Ovary (tissue), 9 donors: ENCODE data around the gene SYNGAP1. TPM values are rescaled to one million over a fixed set of nuclear protein-coding genes. Genes with fewer than 3 reads are reported as not detected.

Source experiments
- DNase-seq, 5 donors: peaks; one replicate each; pipeline ENCODE4 v3.0.0-alpha.2; 2019 to 2020
- H3K27ac ChIP-seq, 2 donors: fragments of 200-600 bp; one replicate each; pipeline versions ENCODE4 v1.5.1 to v1.8.0; 2019 to 2022
- H3K27me3 ChIP-seq: fragments of 200-600 bp; one replicate; pipeline ENCODE4 v1.8.0; 2022
- H3K36me3 ChIP-seq: fragments of 200-600 bp; sonication (generic); one replicate; pipeline ENCODE4 v1.5.1; 2019
- H3K4me1 ChIP-seq: one replicate; pipeline ENCODE4 v1.8.1; 2013; ENCODE audit warnings: mild to moderate bottlenecking, moderate library complexity; ENCODE audit not compliant: insufficient read depth
- H3K4me3 ChIP-seq: fragments of 200-600 bp; sonication (generic); one replicate; pipeline ENCODE4 v1.5.1; 2017
- H3K9me3 ChIP-seq, 2 donors: fragments of 200-600 bp in 1 of 2; sonication (generic) in 1 of 2; one replicate each; pipeline versions ENCODE4 v1.5.1 to v1.8.1; 2013 to 2019; ENCODE audit warnings: mild to moderate bottlenecking in 1 of 2, moderate library complexity in 1 of 2
- CTCF ChIP-seq, 3 donors: fragments of 450-650 bp in 2 of 3; fragments of 200-600 bp in 1 of 3; IDR thresholded peaks; one replicate each; pipeline versions ENCODE4 v1.5.1 to v1.8.0; 2016 to 2022; ENCODE audit warnings: antibody characterized with exemption in 3 of 3, mild to moderate bottlenecking in 1 of 3
- EP300 ChIP-seq: sonication (generic); formaldehyde crosslinking; IDR thresholded peaks from one replicate; pipeline ENCODE4 v1.6.1; 2017; ENCODE audit warnings: antibody characterized with exemption
- POLR2A ChIP-seq: fragments of 450-650 bp; IDR thresholded peaks from one replicate; pipeline ENCODE4 v1.6.1; 2017; ENCODE audit warnings: antibody characterized with exemption, mild to moderate bottlenecking, moderate library complexity
- WGBS, 3 donors: extraction: QIAGEN DNeasy Blood & Tissue Kit in 1 of 3; methylation state at CpG; one replicate each; pipeline versions ENCODE4 v1.1.5 to v1.1.7; 2013 to 2017; 5-methylcytosine and 5-hydroxymethylcytosine counted together
- intact Hi-C, 4 donors: fragments of 100-400 bp; cut with DNase I; formaldehyde crosslinking; loops; one replicate each; pipeline versions ENCODE4 v1.11.0 to v1.15.1; 2022 to 2023
- polyA plus RNA-seq, 2 donors: library from polyadenylated mRNA; stranded (reverse); fragments of 200-250 nt in 1 of 2; fragments of 350-450 nt in 1 of 2; fragmentation: Illumina TruSeq in 1 of 2; extraction: RNeasy Lipid Tissue Mini Kit (QIAGEN cat#74804) in 1 of 2; gene quantifications; one replicate each; pipeline ENCODE4 v1.2.3, GENCODE V29; 2013 to 2014
- total RNA-seq, 7 donors: library from RNA; depleted of rRNA in 2 of 7; stranded (reverse); fragments of >200 nt in 2 of 7; fragmentation: NEBNext Ultra II Directional in 3 of 7; extraction: Animal tissue kit (Norgen Biotek cat#: 25700) in 3 of 7; gene quantifications; one replicate each; pipeline versions ENCODE4 v1.1.0 to v1.2.4, GENCODE V29; 2016 to 2023
- donor health status: DM: no; HTN: no; CAD: no; lungs with moderate emphysema.
- donor health status: DM: no; HTN: no; CAD: no.
- donor health status: Bipolar disorder and iron deficiency.
- donor health status: DM: yes; HTN: yes; CAD: no.
- donor health status: DM: no; HTN: no; CAD: no.
- donor health status: DM: yes; HTN: yes; CAD: no.

Gene SYNGAP1
- total and polyA plus RNA-seq, 9 donors, result 14.6 to 60.0 (median 33.5) TPM

GRCh38 chr6:33410050-33410710, 9.7 kb upstream of the SYNGAP1 start:
- DNase-seq, result peak; percentile 97 to 99 (median 98)
- Histone ChIP-seq H3K9me3 (no peaks in the 10 kb centered on the region), H3K4me3 (peak overlapping the region; percentile 98), H3K27ac (peak overlapping the region; percentile 96 to 98), H3K27me3 (no peaks in the 10 kb centered on the region), H3K36me3 (no peaks in the 10 kb centered on the region), H3K4me1 (no peaks in the 10 kb centered on the region)
- TF ChIP-seq CTCF (IDR thresholded peaks at IDR 0.05), result no peak
- TF ChIP-seq EP300, result peak; percentile 84
- peak; percentile 61 for TF ChIP-seq POLR2A
- intact Hi-C loops, result loop anchor here in 3 of 4 donors (10.0 kb wide), 3 partner anchors 95 to 135 kb away; partner anchors contain the start of genes B3GALT4 (in 1 of the 3), RGL2 (in 1 of the 3), RPS18 (in 1 of the 3) and TAPBP (in 1 of the 3)
- 0 to 1% (median 0%) methylated on average over 10 to 65 of the region's 65 CpGs for WGBS, 3 donors

- H3K36me3 ChIP-seq, result no peaks in the 10 kb centered on the region
- DNase-seq, result peak in 3 of 5 donors; percentile 84 to 87 (median 85)
- no peaks in the 10 kb centered on the region for H3K27me3 ChIP-seq
- peak; percentile 65 for TF ChIP-seq POLR2A
- no peak for TF ChIP-seq CTCF (IDR thresholded peaks at IDR 0.05)
- H3K4me1 ChIP-seq, result no peaks in the 10 kb centered on the region
- peak within 1 kb of the TSS; percentile 98 for H3K4me3 ChIP-seq
- intact Hi-C loops, result loop anchor here in 3 of 4 donors (10.0 kb wide), 3 partner anchors 96 to 136 kb away; partner anchors contain the start of genes B3GALT4 (in 1 of the 3), RGL2 (in 1 of the 3), RPS18 (in 1 of the 3) and TAPBP (in 1 of the 3)
- peak within 1 kb of the TSS; percentile 96 to 98 for H3K27ac ChIP-seq
- 0 to 2% (median 1%) methylated on average over 19 to 64 of the region's 67 CpGs for WGBS, 3 donors
- H3K9me3 ChIP-seq, result no peaks in the 10 kb centered on the region
Measured at GRCh38 chr6:33410711-33411631, 8.9 kb upstream of the SYNGAP1 start, which contains the start of gene PHF1. TSS of gene PHF1 (plus strand) at chr6:33411014. CDS start at chr6:33412264, 1,250 bp downstream.

- H3K4me1 ChIP-seq, result no peaks in the 10 kb centered on the region
- H3K9me3 ChIP-seq, result no peaks in the 10 kb centered on the region
- no peak for DNase-seq
- no peak for TF ChIP-seq EP300
- TF ChIP-seq CTCF (IDR thresholded peaks at IDR 0.05), result no peak
- TF ChIP-seq POLR2A, result no peak
- no peaks in the 10 kb centered on the region for H3K36me3 ChIP-seq
- peak overlapping the region; percentile 16 to 98 for H3K27ac ChIP-seq
- H3K4me3 ChIP-seq, result peak overlapping the region; percentile 98
- WGBS, 3 donors, result 33 to 45% (median 35%) methylated on average over 6 of the region's 6 CpGs
- no peaks in the 10 kb centered on the region for H3K27me3 ChIP-seq
- intact Hi-C loops, result loop anchor here in 3 of 4 donors (10.0 kb wide), 3 partner anchors 97 to 137 kb away; partner anchors contain the start of genes B3GALT4 (in 1 of the 3), RGL2 (in 1 of the 3), RPS18 (in 1 of the 3) and TAPBP (in 1 of the 3)
Measured at GRCh38 chr6:33411632-33412005, 8.2 kb upstream of the SYNGAP1 start.
